ENCODE results near the gene MARCHF2. TPM values are rescaled to one million over a fixed set of nuclear protein-coding genes. Genes with fewer than 3 reads are reported as not detected.

The MARCHF2 gene, protein sequence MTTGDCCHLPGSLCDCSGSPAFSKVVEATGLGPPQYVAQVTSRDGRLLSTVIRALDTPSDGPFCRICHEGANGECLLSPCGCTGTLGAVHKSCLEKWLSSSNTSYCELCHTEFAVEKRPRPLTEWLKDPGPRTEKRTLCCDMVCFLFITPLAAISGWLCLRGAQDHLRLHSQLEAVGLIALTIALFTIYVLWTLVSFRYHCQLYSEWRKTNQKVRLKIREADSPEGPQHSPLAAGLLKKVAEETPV
- total RNA-seq (10 to 100 TPM; 20.0 to 22.2 TPM), total RNA-seq (2.6 to 39.2 (median 17.6) reads per million in 172 experiments)
- 35.6 TPM for polyA plus RNA-seq (2013, experiment 1 of 2)
- polyA plus RNA-seq (2013, experiment 2 of 2), result 33.2 TPM

- Histone ChIP-seq H3K27ac (ENCODE audit: low read depth in 1 of 2, low read length in 2 of 2) (no peak within 1 kb of the TSS), H3K4me1 (ENCODE audit: insufficient read depth, low read length) (peaks cover 15% of the 10 kb centered on the region), H3K27me3 (ENCODE audit: control insufficient read depth in 1 of 2, insufficient read depth in 2 of 2, low read length in 2 of 2) (no peaks in the 10 kb centered on the region), H3K9me3 (ENCODE audit: control insufficient read depth in 1 of 2, insufficient read depth in 1 of 2, low read length in 2 of 2) (no peaks in the 10 kb centered on the region), H3K4me3 (ENCODE audit: low read length) (peak within 1 kb of the TSS; percentile 62), H3K36me3 (ENCODE audit: insufficient read depth, low read length) (no peaks in the 10 kb centered on the region)
- Mint-ChIP-seq H3K27ac (no peak within 1 kb of the TSS), H3K4me3 (peak within 1 kb of the TSS; percentile 81), H3K36me3 (ENCODE audit: low read depth) (no peaks in the 10 kb centered on the region), H3K9me3 (no peaks in the 10 kb centered on the region), H3K27me3 (no peaks in the 10 kb centered on the region), H3K4me1 (ENCODE audit: low read depth) (peaks cover 13% of the 10 kb centered on the region)
- ChIA-PET POLR2A (interaction anchor here (0.6 to 3.2 kb wide), 15 partner anchors 23 to 174 kb away, joined by 3 to 47 read pairs (median 4); partner anchors contain the start of genes ANGPTL4, HNRNPM, RAB11B and ZNF414), CTCF (interaction anchor here (0.6 to 3.0 kb wide), 17 partner anchors 18 to 1711 kb away, joined by 3 to 13 read pairs (median 3); partner anchors contain the start of genes HNRNPM and ZNF414)
- DNase-seq (peak; percentile 91 to 99 (median 96)), ATAC-seq (ENCODE audit: poor library complexity) (peak; percentile 99)
- TF ChIP-seq CTCF (IDR thresholded peaks at IDR 0.05), result peak; percentile 75
- intact Hi-C loops (cut with DNase I, micrococcal nuclease), result loop anchor here (1.0 to 5.0 kb wide), 8 partner anchors 23 to 229 kb away; partner anchors contain the start of genes RAB11B (in 2 of the 2), HNRNPM (in 1 of the 2) and MYO1F (in 1 of the 2)
Measured at GRCh38 chr19:8412783-8413628, at the start of gene MARCHF2. MARCHF2 (plus strand) TSS chr19:8413305; CDS start chr19:8421841, 8,536 bp downstream.

GRCh38 chr19:8363803-8364771, 49.0 kb upstream of the MARCHF2 start, which contains the start of gene ANGPTL4:
ANGPTL4 (plus strand) TSS chr19:8364155; CDS start chr19:8364322, 167 bp downstream.
- no peaks in the 10 kb centered on the region for H3K36me3 Mint-ChIP-seq (ENCODE audit: low read depth)
- H3K9me3 Mint-ChIP-seq, result no peaks in the 10 kb centered on the region
- Histone ChIP-seq H3K36me3 (ENCODE audit: insufficient read depth, low read length) (no peaks in the 10 kb centered on the region), H3K27ac (ENCODE audit: low read depth in 1 of 2, low read length in 2 of 2) (no peak within 1 kb of the TSS), H3K4me1 (ENCODE audit: insufficient read depth, low read length) (peaks cover 18% of the 10 kb centered on the region), H3K9me3 (ENCODE audit: control insufficient read depth in 1 of 2, insufficient read depth in 1 of 2, low read length in 2 of 2) (peaks cover 0 to 4% of the 10 kb centered on the region in 2 experiments), H3K4me3 (ENCODE audit: low read length) (peak within 1 kb of the TSS; percentile 44), H3K27me3 (ENCODE audit: control insufficient read depth in 1 of 2, insufficient read depth in 2 of 2, low read length in 2 of 2) (peaks cover 37 to 41% of the 10 kb centered on the region in 2 experiments)
- intact Hi-C loops (cut with DNase I, micrococcal nuclease), result no loop called here
- ChIA-PET CTCF (interaction anchor here (1.0 kb wide), 1 partner anchor 10 kb away, joined by 3 read pairs; no protein-coding TSS in a partner anchor), POLR2A (interaction anchor here (1.2 kb wide), 1 partner anchor 49 kb away, joined by 3 read pairs; the partner anchor contains the start of gene MARCHF2)
- TF ChIP-seq CTCF (IDR thresholded peaks at IDR 0.05), result no peak
- H3K27ac Mint-ChIP-seq, result no peak within 1 kb of the TSS
- peak within 1 kb of the TSS; percentile 51 for H3K4me3 Mint-ChIP-seq
- peaks cover 64% of the 10 kb centered on the region for H3K27me3 Mint-ChIP-seq
- DNase-seq (peak in 10 of 14 experiments; percentile 5 to 63 (median 37)), ATAC-seq (ENCODE audit: poor library complexity) (peak; percentile 56)
- H3K4me1 Mint-ChIP-seq (ENCODE audit: low read depth), result peaks cover 13% of the 10 kb centered on the region

Data from CD4-positive, alpha-beta T cell (primary cell).